Liver (tissue), 9 donors: Measurements from ENCODE around the gene DNAL1. TPM values are rescaled to one million over a fixed set of nuclear protein-coding genes. Genes with fewer than 3 reads are reported as not detected.
A peak's percentile ranks its signal among the peaks of the same experiment; 100 is the strongest.

Experiments used
- DNase-seq: peaks from one replicate; pipeline ENCODE4 v3.0.0-alpha.2; 2017; ENCODE audit warnings: low spot score
- H3K27ac ChIP-seq, 2 donors: one replicate each; pipeline ENCODE4 v1.7.0; 2013; ENCODE audit warnings: inconsistent platforms in 2 of 2, low read length in 2 of 2, control low read depth in 1 of 2, low read depth in 1 of 2, mild to moderate bottlenecking in 1 of 2
- H3K27me3 ChIP-seq, 4 donors: one replicate each; pipeline versions ENCODE4 v1.6.1 to v1.7.0; 2013; ENCODE audit warnings: low read length in 3 of 4, inconsistent platforms in 1 of 4, mild to moderate bottlenecking in 1 of 4, moderate library complexity in 1 of 4; ENCODE audit not compliant: control insufficient read depth in 4 of 4, insufficient read depth in 4 of 4
- H3K36me3 ChIP-seq, 4 donors: one replicate each; pipeline versions ENCODE4 v1.6.1 to v1.7.0; 2013; ENCODE audit warnings: low read length in 3 of 4, mild to moderate bottlenecking in 3 of 4, low read depth in 1 of 4, moderate library complexity in 1 of 4; ENCODE audit not compliant: control insufficient read depth in 4 of 4, insufficient read depth in 3 of 4
- H3K4me1 ChIP-seq, 4 donors: one replicate each; pipeline versions ENCODE4 v1.6.1 to v1.7.0; 2013; ENCODE audit warnings: low read length in 3 of 4, mild to moderate bottlenecking in 3 of 4, moderate library complexity in 1 of 4; ENCODE audit not compliant: control insufficient read depth in 4 of 4, insufficient read depth in 4 of 4
- H3K4me3 ChIP-seq, 3 donors: one replicate each; pipeline versions ENCODE4 v1.6.1 to v1.7.0; 2013; ENCODE audit warnings: low read length in 3 of 3, control low read depth in 1 of 3, low read depth in 1 of 3, mild to moderate bottlenecking in 1 of 3
- H3K9ac ChIP-seq, 2 donors: one replicate each; pipeline ENCODE4 v1.7.0; 2013; ENCODE audit warnings: low read length in 2 of 2, mild to moderate bottlenecking in 2 of 2, moderate library complexity in 2 of 2, control low read depth in 1 of 2, low read depth in 1 of 2
- H3K9me3 ChIP-seq, 4 donors: one replicate each; pipeline versions ENCODE4 v1.6.1 to v1.7.0; 2013; ENCODE audit warnings: low read length in 3 of 4; ENCODE audit not compliant: control insufficient read depth in 4 of 4
- EGR1 ChIP-seq, 2 donors: IDR thresholded peaks; 2 replicates each; pipeline ENCODE4 v1.6.1; 2016 to 2018; ENCODE audit warnings: antibody characterized with exemption in 2 of 2, low read depth in 2 of 2
- FOXA1 ChIP-seq: IDR thresholded peaks from 2 replicates; pipeline ENCODE4 v1.6.1; 2016; ENCODE audit warnings: antibody characterized with exemption
- FOXA2 ChIP-seq: IDR thresholded peaks from 2 replicates; pipeline ENCODE4 v1.6.1; 2016; ENCODE audit warnings: antibody characterized with exemption
- GABPA ChIP-seq, 2 donors: IDR thresholded peaks in 1 of 2; conservative IDR thresholded peaks in 1 of 2; 2 replicates each; pipeline ENCODE4 v1.6.1; 2016; ENCODE audit warnings: antibody characterized with exemption in 2 of 2, mild to moderate bottlenecking in 1 of 2, moderate library complexity in 1 of 2
- HNF4A ChIP-seq, 2 donors: conservative IDR thresholded peaks; 2 replicates each; pipeline ENCODE4 v1.6.1; 2016; ENCODE audit warnings: antibody characterized with exemption in 2 of 2, mild to moderate bottlenecking in 2 of 2
- HNF4G ChIP-seq: IDR thresholded peaks from 2 replicates; pipeline ENCODE4 v1.6.1; 2016; ENCODE audit warnings: antibody characterized with exemption
- JUND ChIP-seq, 2 donors: IDR thresholded peaks; 2 replicates each; pipeline ENCODE4 v1.6.1; 2016; ENCODE audit warnings: antibody characterized with exemption in 2 of 2
- NR2F2 ChIP-seq: IDR thresholded peaks from 2 replicates; pipeline ENCODE4 v1.6.1; 2016; ENCODE audit warnings: antibody characterized with exemption
- RAD21 ChIP-seq, 2 donors: IDR thresholded peaks; 2 replicates each; pipeline ENCODE4 v1.6.1; 2016; ENCODE audit warnings: antibody characterized with exemption in 2 of 2, mild to moderate bottlenecking in 2 of 2
- RXRA ChIP-seq, 2 donors: IDR thresholded peaks; 2 replicates each; pipeline ENCODE4 v1.6.1; 2017 to 2018; ENCODE audit warnings: antibody characterized with exemption in 2 of 2, mild to moderate bottlenecking in 1 of 2
- TAF1 ChIP-seq: conservative IDR thresholded peaks from 2 replicates; pipeline ENCODE4 v1.6.1; 2016; ENCODE audit warnings: antibody characterized with exemption, mild to moderate bottlenecking
- YY1 ChIP-seq: IDR thresholded peaks from 2 replicates; pipeline ENCODE4 v1.6.1; 2016; ENCODE audit warnings: antibody characterized with exemption, mild to moderate bottlenecking
- WGBS: extraction: QIAGEN DNeasy Blood & Tissue Kit; methylation state at CpG from one replicate; pipeline ENCODE4 v1.1.7; 2013; 5-methylcytosine and 5-hydroxymethylcytosine counted together
- polyA plus RNA-seq, 2 donors: library from polyadenylated mRNA; stranded (reverse) in 1 of 2; unstranded in 1 of 2; fragments of 200-250 nt in 1 of 2; fragments of >200 nt in 1 of 2; fragmentation: Nextera tagmentation in 1 of 2; extraction: Ambion mirVana in 1 of 2; gene quantifications; one replicate each; pipeline versions ENCODE4 v1.2.1 to v1.2.3, GENCODE V29; 2013 to 2015
- total RNA-seq, 2 donors: library from RNA; depleted of rRNA; stranded (reverse); fragments of >200 nt; gene quantifications; one replicate each; pipeline ENCODE4 v1.2.3, GENCODE V29; 2014
- TF ChIP-seq, protein P1 (sequence below): IDR thresholded peaks from 2 replicates; pipeline ENCODE4 v1.6.1; 2016; ENCODE audit warnings: antibody characterized with exemption, mild to moderate bottlenecking
- TF ChIP-seq, protein P2 (sequence below): IDR thresholded peaks from 2 replicates; pipeline ENCODE4 v1.6.1; 2016; ENCODE audit warnings: antibody characterized with exemption
- TF ChIP-seq, protein P3 (sequence below): fragments of 150-350 bp; IDR thresholded peaks from 2 replicates; pipeline ENCODE4 v1.5.1; 2017; ENCODE audit warnings: improper control_type of control experiment, low read depth, low read length; ENCODE audit not compliant: missing input control
- TF ChIP-seq, protein P4 (sequence below): IDR thresholded peaks from 2 replicates; pipeline ENCODE4 v1.6.1; 2016; ENCODE audit warnings: antibody characterized with exemption
- donor health status: healthy.
- donor health status: healthy.
- donor health status: healthy.
- donor health status: healthy.
- donor health status: healthy.

DNAL1 gene
- total and polyA plus RNA-seq, 4 donors = 1.9 to 3.4 (median 2.4) TPM

DNA sequence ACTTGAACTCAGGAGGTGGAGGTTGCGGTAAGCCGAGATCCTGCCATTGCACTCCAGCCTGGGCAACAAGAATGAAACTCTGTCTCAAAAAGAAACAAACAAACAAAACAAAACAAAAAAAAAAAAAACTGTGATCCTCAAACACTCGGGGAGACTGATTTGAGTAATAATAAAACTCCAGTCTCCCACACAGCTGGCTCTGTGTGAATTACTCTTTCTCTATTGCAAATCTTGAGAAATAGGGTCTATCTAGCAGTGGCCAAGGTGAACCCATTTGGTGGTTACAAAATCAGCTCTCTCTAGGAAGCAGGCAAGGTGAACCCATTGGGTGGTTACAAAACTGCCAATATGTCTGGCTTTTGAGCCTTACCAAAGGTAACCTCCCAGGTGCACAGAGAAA is 38.5 kb upstream of the DNAL1 start:
- Histone ChIP-seq H3K27ac (no peak overlapping the region), H3K9me3 (no peaks in the 10 kb centered on the region), H3K9ac (no peak overlapping the region), H3K4me1 (peaks cover 0 to 4% (median 0%) of the 10 kb centered on the region in 4 donors), H3K36me3 (no peaks in the 10 kb centered on the region), H3K27me3 (no peaks in the 10 kb centered on the region), H3K4me3 (no peak overlapping the region)
- no peak for DNase-seq
- 94% methylated on average over 3 of the region's 3 CpGs for WGBS
- TF ChIP-seq JUND (IDR thresholded peaks at IDR 0.05) (no peak), YY1 (no peak), RXRA (IDR thresholded peaks at IDR 0.05) (no peak), TAF1 (no peak), FOXA2 (no peak)
- TF ChIP-seq, protein P1, sequence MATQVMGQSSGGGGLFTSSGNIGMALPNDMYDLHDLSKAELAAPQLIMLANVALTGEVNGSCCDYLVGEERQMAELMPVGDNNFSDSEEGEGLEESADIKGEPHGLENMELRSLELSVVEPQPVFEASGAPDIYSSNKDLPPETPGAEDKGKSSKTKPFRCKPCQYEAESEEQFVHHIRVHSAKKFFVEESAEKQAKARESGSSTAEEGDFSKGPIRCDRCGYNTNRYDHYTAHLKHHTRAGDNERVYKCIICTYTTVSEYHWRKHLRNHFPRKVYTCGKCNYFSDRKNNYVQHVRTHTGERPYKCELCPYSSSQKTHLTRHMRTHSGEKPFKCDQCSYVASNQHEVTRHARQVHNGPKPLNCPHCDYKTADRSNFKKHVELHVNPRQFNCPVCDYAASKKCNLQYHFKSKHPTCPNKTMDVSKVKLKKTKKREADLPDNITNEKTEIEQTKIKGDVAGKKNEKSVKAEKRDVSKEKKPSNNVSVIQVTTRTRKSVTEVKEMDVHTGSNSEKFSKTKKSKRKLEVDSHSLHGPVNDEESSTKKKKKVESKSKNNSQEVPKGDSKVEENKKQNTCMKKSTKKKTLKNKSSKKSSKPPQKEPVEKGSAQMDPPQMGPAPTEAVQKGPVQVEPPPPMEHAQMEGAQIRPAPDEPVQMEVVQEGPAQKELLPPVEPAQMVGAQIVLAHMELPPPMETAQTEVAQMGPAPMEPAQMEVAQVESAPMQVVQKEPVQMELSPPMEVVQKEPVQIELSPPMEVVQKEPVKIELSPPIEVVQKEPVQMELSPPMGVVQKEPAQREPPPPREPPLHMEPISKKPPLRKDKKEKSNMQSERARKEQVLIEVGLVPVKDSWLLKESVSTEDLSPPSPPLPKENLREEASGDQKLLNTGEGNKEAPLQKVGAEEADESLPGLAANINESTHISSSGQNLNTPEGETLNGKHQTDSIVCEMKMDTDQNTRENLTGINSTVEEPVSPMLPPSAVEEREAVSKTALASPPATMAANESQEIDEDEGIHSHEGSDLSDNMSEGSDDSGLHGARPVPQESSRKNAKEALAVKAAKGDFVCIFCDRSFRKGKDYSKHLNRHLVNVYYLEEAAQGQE = no peak

DNA sequence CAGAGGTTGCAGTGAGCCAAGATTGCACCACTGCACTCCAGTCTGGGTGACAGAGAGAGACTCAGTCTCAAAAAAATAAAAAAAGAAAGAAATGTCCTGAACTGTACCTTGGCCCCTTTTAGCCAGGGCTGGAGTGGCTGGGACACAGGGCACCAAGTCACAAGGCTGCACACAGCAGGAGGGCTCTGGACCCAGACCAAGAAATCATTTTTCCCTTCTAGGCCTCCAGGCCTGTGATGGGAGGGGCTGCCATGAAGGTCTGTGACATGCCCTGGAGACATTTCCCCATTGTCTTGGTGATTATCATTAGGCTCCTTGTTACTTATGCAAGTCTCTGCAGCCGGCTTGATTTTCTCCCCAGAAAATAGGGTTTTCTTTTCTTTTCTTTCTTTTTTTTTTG is 37.5 kb upstream of the DNAL1 start:
- Histone ChIP-seq H3K27me3 (no peaks in the 10 kb centered on the region), H3K4me3 (no peak overlapping the region), H3K9me3 (no peaks in the 10 kb centered on the region), H3K9ac (no peak overlapping the region), H3K36me3 (no peaks in the 10 kb centered on the region), H3K4me1 (peaks cover 0 to 9% (median 3%) of the 10 kb centered on the region in 4 donors), H3K27ac (no peak overlapping the region)
- no peak for DNase-seq
- 79% methylated on average over 1 of the region's 1 CpG for WGBS
- TF ChIP-seq YY1 = no peak
- TF ChIP-seq FOXA1 = no peak
- TF ChIP-seq, protein P2, sequence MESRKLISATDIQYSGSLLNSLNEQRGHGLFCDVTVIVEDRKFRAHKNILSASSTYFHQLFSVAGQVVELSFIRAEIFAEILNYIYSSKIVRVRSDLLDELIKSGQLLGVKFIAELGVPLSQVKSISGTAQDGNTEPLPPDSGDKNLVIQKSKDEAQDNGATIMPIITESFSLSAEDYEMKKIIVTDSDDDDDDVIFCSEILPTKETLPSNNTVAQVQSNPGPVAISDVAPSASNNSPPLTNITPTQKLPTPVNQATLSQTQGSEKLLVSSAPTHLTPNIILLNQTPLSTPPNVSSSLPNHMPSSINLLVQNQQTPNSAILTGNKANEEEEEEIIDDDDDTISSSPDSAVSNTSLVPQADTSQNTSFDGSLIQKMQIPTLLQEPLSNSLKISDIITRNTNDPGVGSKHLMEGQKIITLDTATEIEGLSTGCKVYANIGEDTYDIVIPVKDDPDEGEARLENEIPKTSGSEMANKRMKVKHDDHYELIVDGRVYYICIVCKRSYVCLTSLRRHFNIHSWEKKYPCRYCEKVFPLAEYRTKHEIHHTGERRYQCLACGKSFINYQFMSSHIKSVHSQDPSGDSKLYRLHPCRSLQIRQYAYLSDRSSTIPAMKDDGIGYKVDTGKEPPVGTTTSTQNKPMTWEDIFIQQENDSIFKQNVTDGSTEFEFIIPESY = no peak
- no peak for TF ChIP-seq RAD21 (IDR thresholded peaks at IDR 0.05)
- no peak for TF ChIP-seq HNF4G
- no peak for TF ChIP-seq TAF1
- TF ChIP-seq, protein P3, sequence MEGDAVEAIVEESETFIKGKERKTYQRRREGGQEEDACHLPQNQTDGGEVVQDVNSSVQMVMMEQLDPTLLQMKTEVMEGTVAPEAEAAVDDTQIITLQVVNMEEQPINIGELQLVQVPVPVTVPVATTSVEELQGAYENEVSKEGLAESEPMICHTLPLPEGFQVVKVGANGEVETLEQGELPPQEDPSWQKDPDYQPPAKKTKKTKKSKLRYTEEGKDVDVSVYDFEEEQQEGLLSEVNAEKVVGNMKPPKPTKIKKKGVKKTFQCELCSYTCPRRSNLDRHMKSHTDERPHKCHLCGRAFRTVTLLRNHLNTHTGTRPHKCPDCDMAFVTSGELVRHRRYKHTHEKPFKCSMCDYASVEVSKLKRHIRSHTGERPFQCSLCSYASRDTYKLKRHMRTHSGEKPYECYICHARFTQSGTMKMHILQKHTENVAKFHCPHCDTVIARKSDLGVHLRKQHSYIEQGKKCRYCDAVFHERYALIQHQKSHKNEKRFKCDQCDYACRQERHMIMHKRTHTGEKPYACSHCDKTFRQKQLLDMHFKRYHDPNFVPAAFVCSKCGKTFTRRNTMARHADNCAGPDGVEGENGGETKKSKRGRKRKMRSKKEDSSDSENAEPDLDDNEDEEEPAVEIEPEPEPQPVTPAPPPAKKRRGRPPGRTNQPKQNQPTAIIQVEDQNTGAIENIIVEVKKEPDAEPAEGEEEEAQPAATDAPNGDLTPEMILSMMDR = no peak

DNA sequence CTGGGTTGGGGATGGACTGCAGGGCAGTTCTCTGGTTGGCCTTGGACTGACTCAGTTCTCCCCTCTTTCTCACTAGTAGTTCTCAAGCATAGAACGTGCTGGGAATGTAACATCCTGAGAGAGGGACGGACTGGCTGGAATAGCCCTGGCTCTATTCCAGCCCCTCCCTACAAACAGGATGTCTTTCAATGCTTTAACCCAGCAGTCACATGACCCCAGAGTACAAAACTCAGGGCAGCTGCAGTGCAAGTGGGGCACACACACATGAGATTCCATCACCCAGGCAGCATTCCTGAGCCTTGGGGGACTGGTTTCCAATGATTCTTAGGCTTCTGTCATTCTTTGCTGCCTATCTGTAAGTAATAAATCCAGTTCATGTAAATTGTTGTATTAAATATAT is 34.1 kb upstream of the DNAL1 start:
- 12% methylated on average over 2 of the region's 2 CpGs for WGBS
- peaks cover 0 to 18% (median 10%) of the 10 kb centered on the region in 4 donors for H3K4me1 ChIP-seq
- H3K36me3 ChIP-seq = no peaks in the 10 kb centered on the region
- H3K27ac ChIP-seq = peak overlapping the region; percentile 45 to 96
- no peak overlapping the region for H3K4me3 ChIP-seq
- no peak for DNase-seq
- H3K9ac ChIP-seq = no peak overlapping the region
- H3K9me3 ChIP-seq = no peaks in the 10 kb centered on the region
- no peaks in the 10 kb centered on the region for H3K27me3 ChIP-seq
- peak; percentile 51 to 56 for TF ChIP-seq HNF4A (conservative IDR thresholded peaks at IDR 0.05)
- TF ChIP-seq HNF4G = no peak
- TF ChIP-seq, protein P4, sequence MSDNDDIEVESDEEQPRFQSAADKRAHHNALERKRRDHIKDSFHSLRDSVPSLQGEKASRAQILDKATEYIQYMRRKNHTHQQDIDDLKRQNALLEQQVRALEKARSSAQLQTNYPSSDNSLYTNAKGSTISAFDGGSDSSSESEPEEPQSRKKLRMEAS = no peak
- no peak for TF ChIP-seq GABPA (IDR thresholded peaks at IDR 0.05 in 1 of 2, conservative IDR thresholded peaks at IDR 0.05 in 1 of 2)
- TF ChIP-seq, protein P2 = peak; percentile 17
- no peak for TF ChIP-seq NR2F2
- peak; percentile 45 to 61 for TF ChIP-seq RXRA (IDR thresholded peaks at IDR 0.05)
- peak; percentile 29 for TF ChIP-seq YY1
- no peak for TF ChIP-seq JUND (IDR thresholded peaks at IDR 0.05)
- no peak for TF ChIP-seq EGR1 (IDR thresholded peaks at IDR 0.05; ENCODE audit: low read depth in 2 of 2)
- TF ChIP-seq, protein P3 = no peak
